Measurements from ENCODE around the gene IFI30.

The IFI30 gene

GRCh38 chr19:18225702-18226468 is 52.3 kb downstream of the IFI30 start, which contains the start of gene PDE4C:
PDE4C (minus strand) TSS chr19:18226438; CDS start chr19:18226415, 23 bp downstream.
- no peak for DNase-seq

GRCh38 chr19:18226956-18227780 is 53.6 kb downstream of the IFI30 start:
- DNase-seq: no peak

All from inflammatory macrophage treated with lipopolysaccharide for 4 hours (primary cell).